ENCODE results near the gene HECW1.
A peak's percentile ranks its signal among the peaks of the same experiment; 100 is the strongest.

The HECW1 gene

GRCh38 chr7:43550427-43550826 is 438.0 kb downstream of the HECW1 start:
- no peak overlapping the region for H3K4me3 Mint-ChIP-seq
- no peak overlapping the region for H3K27ac Mint-ChIP-seq

GRCh38 chr7:43552122-43552521 is 439.7 kb downstream of the HECW1 start:
- no peak for DNase-seq
- no peaks in the 10 kb centered on the region for H3K9me3 Mint-ChIP-seq
- H3K27me3 Mint-ChIP-seq: peaks cover 3% of the 10 kb centered on the region
- H3K4me3 Mint-ChIP-seq: no peak overlapping the region
- peaks cover 32% of the 10 kb centered on the region for H3K4me1 Mint-ChIP-seq (ENCODE audit: low read depth)
- H3K36me3 Mint-ChIP-seq (ENCODE audit: low read depth): no peaks in the 10 kb centered on the region
- H3K27ac Mint-ChIP-seq: no peak overlapping the region

More at GRCh38 chr7:43550427-43550826, 438.0 kb downstream of the HECW1 start:
- peaks cover 4% of the 10 kb centered on the region for H3K27me3 Mint-ChIP-seq
- no peaks in the 10 kb centered on the region for H3K36me3 Mint-ChIP-seq (ENCODE audit: low read depth)
- no peak for DNase-seq
- peaks cover 23% of the 10 kb centered on the region for H3K4me1 Mint-ChIP-seq (ENCODE audit: low read depth)
- H3K9me3 Mint-ChIP-seq: no peaks in the 10 kb centered on the region

GRCh38 chr7:43553999-43554398 is 441.6 kb downstream of the HECW1 start:
- H3K4me3 Mint-ChIP-seq: no peak overlapping the region
- no peaks in the 10 kb centered on the region for H3K36me3 Mint-ChIP-seq (ENCODE audit: low read depth)
- DNase-seq: peak; percentile 38
- H3K27me3 Mint-ChIP-seq: peaks cover 3% of the 10 kb centered on the region
- no peaks in the 10 kb centered on the region for H3K9me3 Mint-ChIP-seq
- no peak overlapping the region for H3K27ac Mint-ChIP-seq
- peaks cover 32% of the 10 kb centered on the region for H3K4me1 Mint-ChIP-seq (ENCODE audit: low read depth)

- peaks cover 3% of the 10 kb centered on the region for H3K27me3 Mint-ChIP-seq
- H3K36me3 Mint-ChIP-seq (ENCODE audit: low read depth): no peaks in the 10 kb centered on the region
- H3K4me3 Mint-ChIP-seq: peak overlapping the region; percentile 20
- no peaks in the 10 kb centered on the region for H3K9me3 Mint-ChIP-seq
- H3K27ac Mint-ChIP-seq: no peak overlapping the region
- DNase-seq: peak; percentile 36
- peaks cover 32% of the 10 kb centered on the region for H3K4me1 Mint-ChIP-seq (ENCODE audit: low read depth)
Observed at GRCh38 chr7:43554423-43554822, 442.0 kb downstream of the HECW1 start.

- Mint-ChIP-seq H3K4me1 (ENCODE audit: low read depth) (peaks cover 30% of the 10 kb centered on the region), H3K36me3 (ENCODE audit: low read depth) (no peaks in the 10 kb centered on the region), H3K9me3 (no peaks in the 10 kb centered on the region), H3K27ac (no peak overlapping the region), H3K27me3 (peaks cover 13% of the 10 kb centered on the region), H3K4me3 (no peak overlapping the region)
- no peak for DNase-seq
Observed at GRCh38 chr7:43557831-43558495, 445.5 kb downstream of the HECW1 start.

GRCh38 chr7:43559171-43559945 is 446.9 kb downstream of the HECW1 start:
- no peak overlapping the region for H3K27ac Mint-ChIP-seq
- no peaks in the 10 kb centered on the region for H3K9me3 Mint-ChIP-seq
- H3K27me3 Mint-ChIP-seq: peaks cover 19% of the 10 kb centered on the region
- H3K4me3 Mint-ChIP-seq: no peak overlapping the region
- DNase-seq: no peak
- no peaks in the 10 kb centered on the region for H3K36me3 Mint-ChIP-seq (ENCODE audit: low read depth)
- peaks cover 18% of the 10 kb centered on the region for H3K4me1 Mint-ChIP-seq (ENCODE audit: low read depth)

GRCh38 chr7:43559946-43560335 is 447.5 kb downstream of the HECW1 start:
- Mint-ChIP-seq H3K27me3 (peaks cover 19% of the 10 kb centered on the region), H3K27ac (no peak overlapping the region), H3K4me3 (no peak overlapping the region), H3K4me1 (ENCODE audit: low read depth) (peaks cover 12% of the 10 kb centered on the region), H3K9me3 (no peaks in the 10 kb centered on the region), H3K36me3 (ENCODE audit: low read depth) (no peaks in the 10 kb centered on the region)
- no peak for DNase-seq

- Mint-ChIP-seq H3K4me3 (no peak overlapping the region), H3K27me3 (peaks cover 20% of the 10 kb centered on the region), H3K27ac (no peak overlapping the region), H3K9me3 (no peaks in the 10 kb centered on the region), H3K4me1 (ENCODE audit: low read depth) (peaks cover 5% of the 10 kb centered on the region), H3K36me3 (ENCODE audit: low read depth) (no peaks in the 10 kb centered on the region)
- DNase-seq: no peak
Observed at GRCh38 chr7:43560742-43561330, 448.4 kb downstream of the HECW1 start.

- H3K36me3 Mint-ChIP-seq (ENCODE audit: low read depth): no peaks in the 10 kb centered on the region
- no peak overlapping the region for H3K27ac Mint-ChIP-seq
- peaks cover 18% of the 10 kb centered on the region for H3K27me3 Mint-ChIP-seq
- H3K9me3 Mint-ChIP-seq: no peaks in the 10 kb centered on the region
- H3K4me1 Mint-ChIP-seq (ENCODE audit: low read depth): no peaks in the 10 kb centered on the region
- DNase-seq: no peak
- H3K4me3 Mint-ChIP-seq: no peak overlapping the region
Observed at GRCh38 chr7:43562383-43562782, 449.9 kb downstream of the HECW1 start.

GRCh38 chr7:43565786-43566185 is 453.3 kb downstream of the HECW1 start:
- H3K27me3 Mint-ChIP-seq: peaks cover 18% of the 10 kb centered on the region

GRCh38 chr7:43568529-43568928 is 456.1 kb downstream of the HECW1 start:
- no peak for DNase-seq
- Mint-ChIP-seq H3K9me3 (no peaks in the 10 kb centered on the region), H3K27me3 (peaks cover 3% of the 10 kb centered on the region), H3K36me3 (ENCODE audit: low read depth) (no peaks in the 10 kb centered on the region), H3K4me1 (ENCODE audit: low read depth) (peaks cover 32% of the 10 kb centered on the region), H3K27ac (no peak overlapping the region), H3K4me3 (no peak overlapping the region)

More at GRCh38 chr7:43565786-43566185, 453.3 kb downstream of the HECW1 start:
- no peak overlapping the region for H3K4me3 Mint-ChIP-seq
- H3K4me1 Mint-ChIP-seq (ENCODE audit: low read depth): peaks cover 16% of the 10 kb centered on the region
- H3K9me3 Mint-ChIP-seq: no peaks in the 10 kb centered on the region
- H3K36me3 Mint-ChIP-seq (ENCODE audit: low read depth): no peaks in the 10 kb centered on the region
- H3K27ac Mint-ChIP-seq: no peak overlapping the region
- DNase-seq: no peak

- H3K4me1 Mint-ChIP-seq (ENCODE audit: low read depth): peaks cover 32% of the 10 kb centered on the region
Observed at GRCh38 chr7:43569424-43569823, 457.0 kb downstream of the HECW1 start.

GRCh38 chr7:43570688-43571365 is 458.4 kb downstream of the HECW1 start:
- Mint-ChIP-seq H3K27me3 (no peaks in the 10 kb centered on the region), H3K4me3 (no peak overlapping the region), H3K4me1 (ENCODE audit: low read depth) (peaks cover 32% of the 10 kb centered on the region), H3K36me3 (ENCODE audit: low read depth) (no peaks in the 10 kb centered on the region), H3K27ac (peak overlapping the region; percentile 41), H3K9me3 (no peaks in the 10 kb centered on the region)
- DNase-seq: no peak

More at GRCh38 chr7:43569424-43569823, 457.0 kb downstream of the HECW1 start:
- Mint-ChIP-seq H3K27ac (no peak overlapping the region), H3K9me3 (no peaks in the 10 kb centered on the region), H3K36me3 (ENCODE audit: low read depth) (no peaks in the 10 kb centered on the region), H3K4me3 (no peak overlapping the region), H3K27me3 (peaks cover 3% of the 10 kb centered on the region)
- DNase-seq: no peak

- Mint-ChIP-seq H3K27ac (peak overlapping the region; percentile 85), H3K9me3 (no peaks in the 10 kb centered on the region), H3K36me3 (ENCODE audit: low read depth) (no peaks in the 10 kb centered on the region), H3K4me1 (ENCODE audit: low read depth) (peaks cover 32% of the 10 kb centered on the region), H3K27me3 (no peaks in the 10 kb centered on the region), H3K4me3 (no peak overlapping the region)
- DNase-seq: no peak
Observed at GRCh38 chr7:43572516-43573049, 460.1 kb downstream of the HECW1 start.
